Colonic mucosa (tissue), 4 donors: Measurements from ENCODE around the gene BICC1. TPM values are rescaled to one million over a fixed set of nuclear protein-coding genes. Genes with fewer than 3 reads are reported as not detected.

Experiments
- DNase-seq: peaks from one replicate; pipeline ENCODE4 v3.0.0-alpha.2; 2020
- H3K27ac ChIP-seq: fragments of 200-600 bp; one replicate; pipeline ENCODE4 v1.8.0; 2021
- H3K27me3 ChIP-seq: fragments of 200-600 bp; one replicate; pipeline ENCODE4 v1.8.0; 2021
- H3K36me3 ChIP-seq: fragments of 200-600 bp; one replicate; pipeline ENCODE4 v1.8.0; 2021
- H3K4me1 ChIP-seq: fragments of 200-600 bp; one replicate; pipeline ENCODE4 v1.8.0; 2021; ENCODE audit warnings: mild to moderate bottlenecking
- H3K4me3 ChIP-seq: fragments of 200-600 bp; one replicate; pipeline ENCODE4 v1.8.0; 2021
- H3K9ac ChIP-seq, 2 donors: one replicate each; pipeline ENCODE4 v1.7.0; 2013; ENCODE audit warnings: control low read depth in 2 of 2, low read depth in 2 of 2, low read length in 2 of 2
- H3K9me3 ChIP-seq: fragments of 200-600 bp; one replicate; pipeline ENCODE4 v1.8.0; 2021
- intact Hi-C: fragments of 100-400 bp; cut with DNase I; formaldehyde crosslinking; loops from one replicate; pipeline ENCODE4 v1.14.1; 2022
- total RNA-seq, 2 donors: library from RNA; stranded (reverse); fragmentation: NEBNext Ultra II Directional in 1 of 2; extraction: Animal tissue kit (Norgen Biotek cat#: 25700) in 1 of 2; gene quantifications; one replicate each; pipeline ENCODE4 v1.2.1, GENCODE V29; 2021
- TF ChIP-seq, protein P1 (sequence below): fragments of 200-600 bp; IDR thresholded peaks from one replicate; pipeline ENCODE4 v1.8.0; 2022; ENCODE audit warnings: antibody characterized with exemption, mild to moderate bottlenecking
- donor health status: healthy.
- donor health status: DM: no; HTN: no; CAD: no.
- donor health status: DM: no; HTN: no; CAD: no.

BICC1 gene
- total RNA-seq, 2 donors from 2014 or later: 1.3 to 2.9 TPM

DNA sequence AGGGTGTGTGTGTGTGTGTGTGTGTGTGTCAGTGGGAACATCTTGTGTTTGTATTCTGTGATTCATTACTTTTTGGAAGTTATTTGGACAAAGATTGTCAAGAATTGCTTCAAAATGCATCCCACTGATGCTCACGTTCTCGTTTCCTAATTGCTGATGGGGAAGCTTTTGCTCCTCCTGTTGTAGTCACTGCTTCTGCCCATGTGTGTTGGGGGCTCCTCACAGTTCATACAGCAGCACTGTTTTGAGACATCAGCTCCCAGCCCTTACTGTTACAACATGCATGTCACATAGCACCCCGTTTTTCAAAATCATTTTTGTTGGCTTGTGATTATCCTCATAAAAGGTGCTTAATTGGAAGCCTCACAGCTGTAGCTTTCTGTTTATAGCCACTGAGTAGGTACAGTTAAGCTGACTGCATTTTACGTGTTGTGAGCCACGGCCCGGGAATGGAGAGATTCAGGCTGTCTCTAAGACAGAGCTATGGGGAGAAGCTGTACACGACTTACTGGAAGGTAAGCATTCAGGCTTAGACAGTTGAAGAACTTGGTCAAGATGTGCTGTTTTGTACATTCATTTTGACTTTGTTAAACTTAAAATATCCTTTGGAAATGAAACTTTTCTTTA is 87.4 kb downstream of the BICC1 start:
- no peak overlapping the region for H3K4me3 ChIP-seq
- no peaks in the 10 kb centered on the region for H3K36me3 ChIP-seq
- H3K27me3 ChIP-seq: no peaks in the 10 kb centered on the region
- H3K9ac ChIP-seq: no peak overlapping the region
- H3K27ac ChIP-seq: no peak overlapping the region
- no peaks in the 10 kb centered on the region for H3K9me3 ChIP-seq
- no peak for DNase-seq
- intact Hi-C loops: no loop called here
- no peaks in the 10 kb centered on the region for H3K4me1 ChIP-seq
- TF ChIP-seq, protein P1, sequence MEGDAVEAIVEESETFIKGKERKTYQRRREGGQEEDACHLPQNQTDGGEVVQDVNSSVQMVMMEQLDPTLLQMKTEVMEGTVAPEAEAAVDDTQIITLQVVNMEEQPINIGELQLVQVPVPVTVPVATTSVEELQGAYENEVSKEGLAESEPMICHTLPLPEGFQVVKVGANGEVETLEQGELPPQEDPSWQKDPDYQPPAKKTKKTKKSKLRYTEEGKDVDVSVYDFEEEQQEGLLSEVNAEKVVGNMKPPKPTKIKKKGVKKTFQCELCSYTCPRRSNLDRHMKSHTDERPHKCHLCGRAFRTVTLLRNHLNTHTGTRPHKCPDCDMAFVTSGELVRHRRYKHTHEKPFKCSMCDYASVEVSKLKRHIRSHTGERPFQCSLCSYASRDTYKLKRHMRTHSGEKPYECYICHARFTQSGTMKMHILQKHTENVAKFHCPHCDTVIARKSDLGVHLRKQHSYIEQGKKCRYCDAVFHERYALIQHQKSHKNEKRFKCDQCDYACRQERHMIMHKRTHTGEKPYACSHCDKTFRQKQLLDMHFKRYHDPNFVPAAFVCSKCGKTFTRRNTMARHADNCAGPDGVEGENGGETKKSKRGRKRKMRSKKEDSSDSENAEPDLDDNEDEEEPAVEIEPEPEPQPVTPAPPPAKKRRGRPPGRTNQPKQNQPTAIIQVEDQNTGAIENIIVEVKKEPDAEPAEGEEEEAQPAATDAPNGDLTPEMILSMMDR: no peak

DNA sequence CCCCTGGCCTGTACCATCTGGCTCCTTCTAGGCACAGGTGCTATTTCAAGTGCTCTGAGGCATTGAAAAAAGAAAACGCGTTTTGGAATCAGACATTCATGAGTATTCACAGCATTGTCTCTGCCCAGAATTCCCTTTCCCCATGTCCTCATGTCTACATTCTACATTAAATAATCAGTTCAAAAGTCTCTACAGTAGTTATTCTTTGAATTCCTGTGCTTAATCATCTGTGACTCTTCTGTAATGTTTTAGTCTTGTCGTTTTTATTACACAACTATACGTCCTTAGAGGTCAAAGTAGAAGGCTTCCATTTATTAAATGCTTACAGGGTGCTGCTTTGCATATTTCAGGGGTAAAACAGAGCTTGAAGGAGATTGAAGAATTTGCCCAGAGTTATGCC is 95.7 kb downstream of the BICC1 start:
- DNase-seq: no peak
- Histone ChIP-seq H3K4me3 (no peak overlapping the region), H3K9ac (no peak overlapping the region), H3K27ac (no peak overlapping the region), H3K36me3 (no peaks in the 10 kb centered on the region), H3K4me1 (no peaks in the 10 kb centered on the region), H3K27me3 (no peaks in the 10 kb centered on the region), H3K9me3 (no peaks in the 10 kb centered on the region)
- intact Hi-C loops: no loop called here
- TF ChIP-seq, protein P1: no peak

DNA sequence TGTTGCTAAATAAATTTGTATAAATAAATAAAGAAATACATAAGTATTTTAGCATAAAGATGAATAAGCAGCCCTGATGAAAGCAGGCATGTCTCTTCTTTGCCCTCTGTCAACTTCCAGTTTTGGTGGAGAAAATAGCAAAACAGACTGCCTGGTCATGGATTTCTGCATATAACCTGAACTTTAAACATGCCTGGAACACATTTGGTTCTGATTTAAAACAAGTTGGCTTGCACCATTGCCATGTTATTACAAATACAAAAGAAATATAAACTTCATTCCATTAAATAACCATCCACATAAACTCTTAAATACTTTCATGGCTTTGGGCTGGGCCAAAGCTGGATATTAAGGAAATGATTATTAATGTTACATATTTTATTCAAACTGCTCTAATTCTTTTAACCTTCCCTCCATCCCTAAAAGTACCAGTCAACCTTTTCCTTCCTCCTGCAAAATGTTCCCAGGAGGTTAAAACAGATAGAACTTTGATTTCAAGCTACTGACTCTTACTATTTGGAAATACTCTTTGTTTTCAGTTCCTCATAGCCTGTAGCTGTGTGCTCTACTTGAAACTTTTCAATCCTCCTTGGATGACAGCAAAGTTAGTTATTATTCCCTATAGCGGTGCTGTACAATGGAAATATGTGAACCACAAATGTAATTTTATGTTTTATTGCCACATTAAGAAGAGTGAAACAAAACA is 96.3 kb downstream of the BICC1 start:
- DNase-seq: no peak
- H3K4me3 ChIP-seq: no peak overlapping the region
- no peaks in the 10 kb centered on the region for H3K27me3 ChIP-seq
- TF ChIP-seq, protein P1: no peak
- H3K4me1 ChIP-seq: no peaks in the 10 kb centered on the region
- no peak overlapping the region for H3K9ac ChIP-seq
- intact Hi-C loops: no loop called here
- no peak overlapping the region for H3K27ac ChIP-seq
- no peaks in the 10 kb centered on the region for H3K36me3 ChIP-seq
- no peaks in the 10 kb centered on the region for H3K9me3 ChIP-seq

DNA sequence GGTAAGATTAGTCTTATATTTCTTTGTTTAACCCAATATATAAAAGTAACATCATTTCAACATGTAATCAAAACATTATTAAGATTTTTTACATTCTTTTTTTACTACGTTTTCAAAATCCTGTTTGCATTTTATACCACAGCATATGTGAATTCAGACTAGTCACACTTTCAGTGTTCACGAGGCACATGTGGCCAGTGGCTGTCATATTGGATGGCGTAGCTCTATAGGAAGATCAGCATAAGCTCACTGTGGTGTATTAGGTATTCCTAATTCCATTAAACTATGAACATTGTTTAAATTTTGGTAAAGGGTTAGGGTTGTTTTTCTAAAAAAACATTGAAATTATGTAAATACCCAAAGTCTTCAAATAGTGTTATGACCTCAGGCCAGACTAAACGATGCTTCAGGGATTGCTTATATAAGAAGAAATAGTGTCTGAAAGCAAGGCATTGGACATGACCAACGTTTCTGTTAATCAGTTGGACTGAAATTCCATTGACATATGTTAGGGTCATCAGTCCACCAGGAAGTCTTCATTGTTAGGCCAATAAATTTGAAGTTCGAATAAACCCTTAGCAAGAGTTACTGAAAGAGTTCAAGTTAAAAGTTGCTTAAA is 97.0 kb downstream of the BICC1 start:
- TF ChIP-seq, protein P1: no peak
- Histone ChIP-seq H3K27me3 (no peaks in the 10 kb centered on the region), H3K36me3 (no peaks in the 10 kb centered on the region), H3K4me1 (no peaks in the 10 kb centered on the region), H3K27ac (no peak overlapping the region), H3K9ac (no peak overlapping the region), H3K4me3 (no peak overlapping the region), H3K9me3 (no peaks in the 10 kb centered on the region)
- intact Hi-C loops: no loop called here
- no peak for DNase-seq

DNA sequence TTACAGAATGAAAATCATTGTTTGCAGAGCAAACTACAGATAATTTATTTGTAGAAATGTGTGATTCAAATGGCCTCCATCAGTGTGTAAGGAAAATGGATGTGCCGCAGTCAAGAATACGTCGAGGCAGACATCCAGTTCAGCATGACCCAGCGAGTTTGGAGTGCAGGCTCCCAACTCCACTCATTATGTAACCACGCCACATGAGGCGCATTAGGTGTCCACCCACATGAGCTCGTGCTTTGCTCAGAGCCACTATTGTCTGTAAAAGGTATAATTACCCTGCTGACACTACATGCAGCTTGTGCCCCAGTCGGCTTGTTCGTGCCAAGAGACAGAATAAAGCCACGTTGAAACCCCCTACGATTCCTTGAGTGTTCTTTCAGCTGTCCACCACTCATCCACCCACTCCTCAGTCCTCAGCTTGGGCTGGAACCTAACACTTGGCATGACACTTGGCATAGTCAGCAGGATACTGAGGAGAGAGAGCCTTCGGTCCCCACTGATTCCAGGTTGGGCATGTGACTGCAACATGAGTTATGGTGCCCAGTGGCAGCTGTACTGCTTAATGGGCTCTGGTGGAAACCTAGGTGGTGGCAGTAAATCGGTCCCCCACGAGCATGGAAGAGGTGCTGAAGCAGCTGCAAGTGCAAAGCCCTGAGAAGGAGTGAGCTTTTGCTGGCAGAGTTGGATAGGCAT is 102.7 kb downstream of the BICC1 start:
- no peaks in the 10 kb centered on the region for H3K36me3 ChIP-seq
- intact Hi-C loops: no loop called here
- no peaks in the 10 kb centered on the region for H3K27me3 ChIP-seq
- no peaks in the 10 kb centered on the region for H3K4me1 ChIP-seq
- no peaks in the 10 kb centered on the region for H3K9me3 ChIP-seq
- DNase-seq: no peak
- no peak overlapping the region for H3K27ac ChIP-seq
- H3K9ac ChIP-seq: no peak overlapping the region
- no peak overlapping the region for H3K4me3 ChIP-seq
- TF ChIP-seq, protein P1: no peak
